DLD1 (cell line): Measurements from ENCODE around the gene OGDH.
"Not testable (repeated sequence)": the region's sequence is repeated elsewhere in the genome, so short reads cannot be mapped to it uniquely, and the experiment has no call there.

Experiments
- in situ Hi-C: cut with HindIII; loops from 2 replicates; pipeline ENCODE4 v1.10.0; 2017; ENCODE audit warnings: low sequenced_read_pairs

The OGDH gene

DNA sequence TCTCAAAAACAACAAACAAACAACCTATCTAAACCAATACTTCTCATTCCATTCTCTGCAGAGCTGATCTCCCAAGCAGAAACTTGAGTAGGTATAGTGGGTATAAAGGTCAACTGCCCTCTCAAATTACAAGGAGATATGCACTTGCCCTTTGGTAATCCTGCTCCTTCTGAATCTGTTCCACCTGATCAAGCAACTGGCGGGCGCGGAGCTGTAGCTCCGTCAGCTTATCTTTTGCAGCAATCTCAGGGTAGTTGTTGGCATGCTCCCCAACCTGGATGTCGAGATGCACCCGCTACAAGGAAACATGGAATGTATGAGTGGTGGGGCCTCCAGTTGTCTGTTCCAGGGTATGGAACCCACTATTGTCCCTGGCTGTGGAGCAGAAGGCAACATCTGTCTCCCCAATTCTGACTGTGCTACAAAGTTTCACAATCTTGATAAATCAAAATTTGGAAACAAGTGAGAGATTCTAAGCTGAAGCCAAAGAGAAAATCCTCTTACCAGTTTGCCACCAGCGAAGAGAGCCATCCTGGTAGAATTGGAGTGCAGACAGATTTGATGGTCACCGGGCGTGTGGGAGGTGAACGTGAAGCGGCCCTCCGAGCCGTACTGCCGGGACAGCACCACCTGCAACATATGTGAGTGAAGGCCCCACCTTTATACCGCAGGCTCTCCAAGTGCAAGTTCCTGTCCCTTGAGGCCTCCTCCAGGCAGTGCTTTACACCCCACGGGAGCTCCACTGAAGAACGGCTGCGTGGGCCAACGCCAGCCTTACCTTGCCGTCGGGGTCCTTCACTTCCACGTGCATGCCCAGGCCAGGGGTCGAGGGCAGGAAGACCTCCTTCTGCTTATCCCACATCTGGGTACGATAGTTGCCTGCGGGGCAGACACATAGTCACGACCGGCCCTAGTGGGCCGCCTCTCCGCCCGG lies 25.2 kb upstream of the OGDH start:
- in situ Hi-C loops: no loop called here

- in situ Hi-C loops: no loop called here
Measured at GRCh38 chr7:44581879-44582603, 24.4 kb upstream of the OGDH start, which contains the start of gene TMED4. TMED4 (minus strand) TSS chr7:44582231; CDS start chr7:44582206, 25 bp downstream.

DNA sequence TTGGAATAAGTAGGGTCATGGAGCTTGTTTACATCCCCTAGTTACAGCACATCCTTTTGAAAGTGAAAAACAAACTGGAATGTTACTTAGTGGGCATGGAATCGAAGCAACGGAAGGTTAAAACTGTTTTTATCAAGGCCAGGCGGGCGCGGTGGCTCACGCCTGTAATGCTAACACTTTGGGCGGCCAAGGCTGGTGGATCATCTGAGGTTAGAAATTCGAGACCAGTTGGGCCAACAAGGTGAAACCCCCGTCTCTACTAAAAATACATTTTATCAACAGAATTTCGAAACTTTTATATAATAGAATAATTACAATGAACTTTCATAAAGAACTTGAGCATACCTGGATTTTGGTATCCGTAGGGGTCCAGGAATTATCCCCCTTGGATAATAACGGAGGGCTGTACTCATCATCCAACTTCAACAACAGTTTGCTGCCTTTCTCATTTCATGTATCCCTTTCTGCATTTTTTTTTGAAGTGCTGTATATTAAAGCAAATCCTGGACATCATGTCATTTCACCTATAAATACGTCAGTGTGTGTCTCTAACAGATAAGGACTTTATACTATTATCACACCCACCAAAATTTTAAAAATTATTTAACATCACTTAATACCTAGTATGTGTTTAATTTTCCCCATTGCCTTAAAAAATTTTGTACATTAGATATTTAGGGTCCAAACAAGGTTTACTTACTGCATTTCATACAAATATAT lies 23.1 kb upstream of the OGDH start:
- in situ Hi-C loops: no loop called here

DNA sequence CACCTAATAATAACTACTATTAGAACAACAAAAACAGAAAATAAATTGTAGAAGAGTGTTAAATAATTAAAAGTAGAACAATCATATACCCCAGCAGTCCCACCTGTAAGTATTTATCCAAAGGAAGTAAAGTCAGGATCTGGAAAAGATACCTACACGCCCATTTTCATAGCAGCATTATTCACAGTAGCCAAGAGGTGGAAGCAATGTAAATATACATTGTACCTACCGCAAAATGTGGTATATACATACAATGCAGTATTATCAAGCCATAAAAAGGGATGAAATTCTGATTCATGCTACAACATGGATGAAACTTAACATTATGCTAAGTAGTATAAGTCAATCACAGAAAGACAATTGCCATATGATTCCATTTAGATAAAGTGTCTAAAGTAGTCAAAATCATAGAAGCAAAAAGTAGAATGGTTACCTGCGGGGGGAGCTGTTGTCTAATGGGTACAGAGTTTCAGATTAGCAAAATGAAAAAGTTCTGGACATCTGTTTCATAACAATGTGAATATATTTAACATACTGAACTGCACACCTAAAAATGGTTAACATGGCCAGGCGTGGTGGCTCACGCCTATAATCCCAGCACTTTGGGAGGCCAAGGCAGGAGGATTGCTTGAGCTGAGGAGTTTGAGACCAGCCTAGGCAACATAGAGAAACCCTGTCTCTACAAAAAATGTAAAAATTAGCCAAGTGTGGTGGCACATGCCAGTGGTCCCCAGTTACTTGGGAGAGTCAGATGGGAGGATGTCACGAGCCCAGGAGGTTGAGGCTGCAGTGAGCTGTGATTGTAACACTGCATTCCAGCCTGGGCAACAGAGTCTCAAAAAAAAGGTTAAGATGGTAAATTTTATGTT lies 18.4 kb upstream of the OGDH start:
- in situ Hi-C loops: no loop called here

GRCh38 chr7:44590910-44591309 lies 15.5 kb upstream of the OGDH start:
- in situ Hi-C loops: no loop called here

- in situ Hi-C loops: no loop called here
Measured at GRCh38 chr7:44595934-44596635, 10.3 kb upstream of the OGDH start.

- in situ Hi-C loops: not testable (repeated sequence)
Measured at GRCh38 chr7:44597181-44597580, 9.2 kb upstream of the OGDH start.

- in situ Hi-C loops: no loop called here
Measured at GRCh38 chr7:44599222-44599621, 7.2 kb upstream of the OGDH start.

DNA sequence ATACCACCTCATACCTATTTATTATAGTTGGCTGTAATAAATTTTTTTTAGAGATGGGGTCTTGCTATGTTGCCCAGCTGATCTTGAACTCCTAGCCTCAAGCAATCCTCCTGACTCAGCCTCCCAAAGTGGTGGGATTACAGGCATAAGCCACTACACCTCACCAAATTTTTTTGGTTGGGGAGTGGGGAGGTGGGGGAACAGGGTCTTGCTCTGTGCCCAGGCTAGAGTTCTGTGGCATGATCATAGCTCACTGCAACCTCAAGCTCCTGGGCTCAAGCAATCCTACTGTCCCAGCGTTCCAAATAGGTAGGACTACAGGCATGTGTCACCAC lies 3.9 kb upstream of the OGDH start:
- in situ Hi-C loops: no loop called here

GRCh38 chr7:44603193-44603592 lies 3.2 kb upstream of the OGDH start:
- in situ Hi-C loops: no loop called here

DNA sequence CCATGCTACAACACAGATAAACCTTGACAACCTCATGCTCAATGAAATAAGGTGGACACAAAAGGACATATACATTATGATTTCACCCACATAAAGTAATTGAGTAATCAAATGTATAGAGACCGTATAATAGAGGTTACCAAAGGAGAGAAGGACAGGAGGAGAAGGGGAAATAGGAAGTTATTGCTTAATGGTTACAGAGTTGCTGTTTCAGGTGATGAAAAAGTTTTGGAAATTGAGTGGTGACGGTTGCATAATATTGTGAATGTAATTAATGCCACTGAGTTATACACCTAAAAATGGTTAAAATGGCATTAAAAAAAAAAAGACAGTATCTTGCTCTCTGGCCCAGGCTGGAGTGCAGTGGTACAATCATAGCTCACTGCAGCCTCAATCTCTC lies 1.5 kb upstream of the OGDH start:
- in situ Hi-C loops: no loop called here

GRCh38 chr7:44607141-44608068 lies 978 bp downstream of the OGDH start:
- in situ Hi-C loops: no loop called here

GRCh38 chr7:44608916-44609648 lies 2.7 kb downstream of the OGDH start:
- in situ Hi-C loops: no loop called here

- in situ Hi-C loops: no loop called here
Measured at GRCh38 chr7:44609829-44610228, 3.4 kb downstream of the OGDH start.

DNA sequence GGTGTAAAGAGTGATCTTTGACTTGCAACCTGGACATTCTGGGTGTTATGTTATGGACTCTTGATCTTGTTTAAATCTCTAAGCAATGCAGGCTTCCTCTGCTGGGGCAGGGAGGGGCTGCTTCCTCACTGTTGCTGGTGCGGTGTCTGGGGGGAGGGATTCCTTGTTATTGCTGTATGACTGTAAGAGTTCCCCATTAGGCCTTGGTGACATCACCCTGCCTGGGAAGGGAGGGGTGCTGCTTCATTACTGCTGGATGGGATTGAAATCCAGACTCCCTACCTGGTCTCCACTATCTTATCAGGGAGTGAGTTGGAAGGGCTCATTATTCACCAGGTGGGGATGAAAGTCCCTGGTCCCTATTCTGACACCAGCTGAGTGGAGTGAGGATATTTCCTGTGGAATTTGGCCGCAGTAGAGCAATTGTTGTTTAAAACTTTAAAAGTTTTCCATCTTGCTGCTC lies 8.8 kb downstream of the OGDH start:
- in situ Hi-C loops: no loop called here

- in situ Hi-C loops: no loop called here
Measured at GRCh38 chr7:44615793-44616192, 9.4 kb downstream of the OGDH start.

DNA sequence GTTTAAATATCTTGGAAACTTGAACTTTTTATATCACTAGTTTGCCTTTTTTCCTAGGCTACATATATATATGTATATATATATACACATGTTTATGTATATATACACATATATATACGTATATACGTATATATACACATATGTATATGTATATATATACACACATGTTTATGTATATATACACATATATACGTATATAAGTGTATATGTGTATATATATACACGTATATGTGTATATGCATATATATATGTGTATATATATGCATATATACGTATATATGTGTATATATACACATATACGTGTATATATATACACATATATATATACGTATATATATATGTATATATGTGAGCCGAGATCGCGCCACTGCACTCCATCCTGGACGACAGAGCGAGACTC lies 10.1 kb downstream of the OGDH start:
- in situ Hi-C loops: no loop called here

DNA sequence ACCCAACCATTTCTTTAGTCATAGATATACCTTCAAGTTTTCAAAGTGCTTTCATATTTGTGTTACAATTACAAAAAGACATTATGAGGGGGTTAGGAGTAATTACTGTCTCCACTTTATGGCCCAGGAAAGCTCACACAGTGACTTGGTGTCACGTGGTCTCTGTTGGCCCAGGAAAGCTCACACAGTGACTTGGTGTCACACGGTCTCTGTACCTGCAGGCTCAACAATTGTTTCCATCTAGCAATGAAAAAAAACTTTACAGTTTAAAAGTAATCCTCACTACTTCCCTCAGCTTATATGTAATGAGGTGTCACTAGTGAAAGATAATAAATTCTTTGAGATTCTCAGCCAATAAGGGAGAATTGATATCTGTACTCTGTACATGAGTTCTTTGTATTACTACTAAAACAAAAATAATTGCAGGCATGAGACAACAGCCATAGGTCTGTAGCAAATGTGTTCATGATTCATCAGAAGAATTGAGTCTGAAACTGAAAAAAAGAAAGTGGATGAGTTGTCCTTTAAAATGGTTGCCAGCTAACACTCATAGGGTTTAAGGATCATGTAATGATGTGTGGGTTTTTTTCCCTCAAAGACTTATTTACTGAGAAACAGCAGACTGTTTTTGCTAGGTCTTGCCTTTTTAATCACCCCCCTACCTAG lies 10.9 kb downstream of the OGDH start:
- in situ Hi-C loops: no loop called here
